ENCODE data around the gene RBPMS2. TPM values are rescaled to one million over a fixed set of nuclear protein-coding genes. Genes with fewer than 3 reads are reported as not detected.

Gene RBPMS2
- total RNA-seq, 4 donors from 2014 or later = 0.22 to 5.4 (median 1.8) TPM

- Histone ChIP-seq H3K36me3 (no peaks in the 10 kb centered on the region), H3K9me3 (no peaks in the 10 kb centered on the region), H3K4me1 (no peaks in the 10 kb centered on the region), H3K27ac (no peak overlapping the region), H3K27me3 (no peaks in the 10 kb centered on the region), H3K4me3 (no peak overlapping the region)
- 76 to 83% methylated on average over 8 of the region's 8 CpGs for WGBS, 2 donors
- DNase-seq (ENCODE audit: low spot score in 2 of 2) = no peak
- TF ChIP-seq CTCF (IDR thresholded peaks at IDR 0.05) (no peak), POLR2A (IDR thresholded peaks at IDR 0.05) (no peak), EP300 (IDR thresholded peaks at IDR 0.05) (no peak)
Observed at GRCh38 chr15:64766058-64766457, 9.3 kb downstream of the RBPMS2 start.

GRCh38 chr15:64763874-64764273, 11.5 kb downstream of the RBPMS2 start:
- H3K27me3 ChIP-seq = no peaks in the 10 kb centered on the region
- no peaks in the 10 kb centered on the region for H3K9me3 ChIP-seq
- WGBS, 2 donors = 49 to 70% methylated on average over 2 to 4 of the region's 4 CpGs
- TF ChIP-seq CTCF (IDR thresholded peaks at IDR 0.05) (no peak), POLR2A (IDR thresholded peaks at IDR 0.05) (no peak), EP300 (IDR thresholded peaks at IDR 0.05) (no peak)
- DNase-seq (ENCODE audit: low spot score in 2 of 2) = no peak
- H3K4me1 ChIP-seq = no peaks in the 10 kb centered on the region
- peak overlapping the region in 1 of 4 donors; percentile 4 for H3K27ac ChIP-seq
- no peaks in the 10 kb centered on the region for H3K36me3 ChIP-seq
- H3K4me3 ChIP-seq = no peak overlapping the region

- no peaks in the 10 kb centered on the region for H3K27me3 ChIP-seq
- TF ChIP-seq CTCF (IDR thresholded peaks at IDR 0.05) = no peak
- no peak for TF ChIP-seq EP300 (IDR thresholded peaks at IDR 0.05)
- TF ChIP-seq POLR2A (IDR thresholded peaks at IDR 0.05) = no peak
- DNase-seq (ENCODE audit: low spot score in 2 of 2) = no peak
- H3K36me3 ChIP-seq = no peaks in the 10 kb centered on the region
- H3K4me1 ChIP-seq = no peaks in the 10 kb centered on the region
- no peaks in the 10 kb centered on the region for H3K9me3 ChIP-seq
- H3K27ac ChIP-seq = peak overlapping the region in 1 of 4 donors; percentile 22
- no peak overlapping the region for H3K4me3 ChIP-seq
Observed at GRCh38 chr15:64763462-64763861, 11.9 kb downstream of the RBPMS2 start.

- H3K9me3 ChIP-seq = no peaks in the 10 kb centered on the region
- TF ChIP-seq CTCF (IDR thresholded peaks at IDR 0.05) = no peak
- no peak for TF ChIP-seq POLR2A (IDR thresholded peaks at IDR 0.05)
- no peak for TF ChIP-seq EP300 (IDR thresholded peaks at IDR 0.05)
- no peak overlapping the region for H3K4me3 ChIP-seq
- H3K27me3 ChIP-seq = no peaks in the 10 kb centered on the region
- H3K4me1 ChIP-seq = no peaks in the 10 kb centered on the region
- peak overlapping the region in 1 of 4 donors; percentile 22 for H3K27ac ChIP-seq
- 86 to 92% methylated on average over 7 to 8 of the region's 8 CpGs for WGBS, 2 donors
- H3K36me3 ChIP-seq = no peaks in the 10 kb centered on the region
- DNase-seq (ENCODE audit: low spot score in 2 of 2) = no peak
Observed at GRCh38 chr15:64763021-64763420, 12.4 kb downstream of the RBPMS2 start.

- Histone ChIP-seq H3K9me3 (no peaks in the 10 kb centered on the region), H3K36me3 (no peaks in the 10 kb centered on the region)
- 91 to 93% methylated on average over 8 of the region's 8 CpGs for WGBS, 2 donors
Observed at GRCh38 chr15:64762546-64762945, 12.8 kb downstream of the RBPMS2 start.

More at GRCh38 chr15:64762546-64762945, 12.8 kb downstream of the RBPMS2 start:
- Histone ChIP-seq H3K4me3 (no peak overlapping the region), H3K4me1 (no peaks in the 10 kb centered on the region), H3K27me3 (no peaks in the 10 kb centered on the region), H3K27ac (no peak overlapping the region)
- TF ChIP-seq POLR2A (IDR thresholded peaks at IDR 0.05) (no peak), EP300 (IDR thresholded peaks at IDR 0.05) (no peak), CTCF (IDR thresholded peaks at IDR 0.05) (no peak)
- no peak for DNase-seq (ENCODE audit: low spot score in 2 of 2)
